ENCODE results near the gene ZNF799.
"Not testable (repeated sequence)": the region's sequence is repeated elsewhere in the genome, so short reads cannot be mapped to it uniquely, and the experiment has no call there.

The ZNF799 gene

GRCh38 chr19:12362236-12362635 lies 38.8 kb downstream of the ZNF799 start:
- DNase-seq, result not testable (repeated sequence)

GRCh38 chr19:12353375-12353774 lies 47.7 kb downstream of the ZNF799 start:
- no peak for DNase-seq

GRCh38 chr19:12350890-12351197 lies 50.2 kb downstream of the ZNF799 start:
- DNase-seq, result no peak

GRCh38 chr19:12350185-12350889 lies 50.7 kb downstream of the ZNF799 start:
- no peak for DNase-seq

- DNase-seq, result no peak
Observed at GRCh38 chr19:12346896-12347295, 54.2 kb downstream of the ZNF799 start.

GRCh38 chr19:12345197-12345596 lies 55.9 kb downstream of the ZNF799 start:
- DNase-seq, result no peak
